Activated CD4-positive, alpha-beta T cell treated with anti-CD3 and anti-CD28 coated beads for 36 hours (primary cell): Measurements from ENCODE around the gene LRRC26. TPM values are rescaled to one million over a fixed set of nuclear protein-coding genes. Genes with fewer than 3 reads are reported as not detected.

ENCODE experiments used
- ATAC-seq: fragments of 200-7000 bp; cut with Tn5 transposase; one replicate; pipeline ENCODE4 v1.10.0; 2021; ENCODE audit warnings: mild to moderate bottlenecking, moderate library complexity
- CTCF ChIA-PET: fragments of 350-600 bp; sonication (Branson Sonifier 250); formaldehyde crosslinking; loops from one replicate; lab custom pipeline; 2021; ENCODE audit warnings: antibody characterized with exemption; lab: Charles Lee
- POLR2A ChIA-PET: fragments of 350-600 bp; sonication (Branson Sonifier 250); formaldehyde crosslinking; loops from one replicate; lab custom pipeline; 2021; ENCODE audit warnings: antibody characterized with exemption, inconsistent platforms; lab: Charles Lee
- DNase-seq: peaks from one replicate; pipeline ENCODE4 v3.0.0-alpha.2; 2020
- H3K27ac Mint-ChIP-seq: one replicate; pipeline ENCODE4 v1.8.0; 2021; ENCODE audit warnings: mixed read lengths
- H3K27me3 Mint-ChIP-seq: one replicate; pipeline ENCODE4 v1.8.0; 2021; ENCODE audit warnings: mixed read lengths
- H3K36me3 Mint-ChIP-seq: one replicate; pipeline ENCODE4 v1.8.0; 2021; ENCODE audit warnings: low read depth, mixed read lengths
- H3K4me1 Mint-ChIP-seq: one replicate; pipeline ENCODE4 v1.8.0; 2021; ENCODE audit warnings: mixed read lengths
- H3K4me3 Mint-ChIP-seq: one replicate; pipeline ENCODE4 v1.8.0; 2021; ENCODE audit warnings: mild to moderate bottlenecking, moderate library complexity, mixed read lengths
- H3K9me3 Mint-ChIP-seq: one replicate; pipeline ENCODE4 v1.8.0; 2021; ENCODE audit warnings: low read depth, mixed read lengths
- intact Hi-C, 2 experiments: fragments of 100-400 bp; cut with DNase I in 1 of 2; cut with micrococcal nuclease in 1 of 2; formaldehyde crosslinking; loops; one replicate each; pipeline versions ENCODE4 v1.14.2 to v1.15.1; 2022 to 2024; cut with DNase I, micrococcal nuclease
- total RNA-seq, 2 experiments: library from RNA; stranded (reverse); gene quantifications; one replicate each; pipeline ENCODE4 v1.2.3, GENCODE V29; 2021

The LRRC26 gene
- total RNA-seq, 2 experiments from 2014 or later = not detected

DNA sequence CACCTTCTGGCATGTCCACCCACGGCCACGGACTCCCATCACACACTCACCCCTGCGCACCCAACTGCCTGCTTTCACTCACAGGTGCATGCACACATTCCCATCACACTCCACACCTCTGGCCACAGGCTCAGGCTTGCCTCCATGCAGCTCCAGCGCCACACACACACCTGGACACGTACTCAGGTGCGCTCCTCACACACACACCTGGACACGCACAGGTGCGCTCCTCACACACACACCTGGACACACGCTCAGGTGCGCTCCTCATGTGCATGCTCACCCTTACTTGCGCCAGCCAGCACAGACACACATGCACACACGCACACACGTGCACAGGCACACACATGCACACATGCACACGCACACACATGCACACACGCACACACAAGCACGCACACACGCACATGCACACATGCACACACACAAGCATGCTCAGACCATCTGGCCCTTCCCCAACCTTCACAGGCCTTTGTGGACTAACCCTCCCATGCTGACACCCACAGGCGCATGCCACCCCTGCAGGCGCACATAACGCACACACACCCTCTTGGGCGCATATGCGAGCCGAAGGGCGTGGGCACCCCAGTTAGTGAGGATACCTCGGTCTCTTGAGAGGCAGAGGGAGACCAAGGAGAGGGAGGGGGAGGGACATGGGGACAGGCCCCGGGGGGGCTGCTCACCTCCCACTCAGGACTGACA is 22.6 kb downstream of the LRRC26 start:
- CTCF ChIA-PET = no interaction called here
- Mint-ChIP-seq H3K27me3 (peaks cover 11% of the 10 kb centered on the region), H3K9me3 (no peaks in the 10 kb centered on the region), H3K4me3 (no peak overlapping the region), H3K27ac (no peak overlapping the region), H3K36me3 (no peaks in the 10 kb centered on the region), H3K4me1 (peaks cover 8% of the 10 kb centered on the region)
- POLR2A ChIA-PET = no interaction called here
- intact Hi-C loops = no loop called here
- DNase-seq (no peak), ATAC-seq (no peak)

DNA sequence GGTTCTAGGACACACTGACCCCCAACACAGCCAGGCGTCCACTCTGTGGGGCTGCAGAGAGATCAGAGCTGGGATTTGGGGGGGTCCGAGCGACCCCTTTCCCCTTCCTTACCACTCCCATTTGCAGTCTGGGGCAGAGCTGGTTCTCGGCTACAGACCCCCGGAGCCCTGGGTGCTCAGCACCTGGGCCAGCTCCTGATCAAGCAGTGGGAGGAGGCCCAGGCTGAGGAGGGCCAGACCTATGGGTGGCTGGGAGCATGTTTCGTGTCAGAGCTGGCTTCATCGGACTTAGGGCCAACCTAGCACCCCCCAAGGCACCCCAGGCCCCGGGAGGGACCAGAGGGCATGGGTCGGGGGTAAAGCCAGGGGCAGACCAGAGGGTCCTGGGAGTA is 23.3 kb downstream of the LRRC26 start:
- Mint-ChIP-seq H3K27me3 (peaks cover 16% of the 10 kb centered on the region), H3K4me1 (peaks cover 7% of the 10 kb centered on the region), H3K36me3 (no peaks in the 10 kb centered on the region), H3K27ac (no peak overlapping the region), H3K4me3 (no peak overlapping the region), H3K9me3 (no peaks in the 10 kb centered on the region)
- CTCF ChIA-PET = no interaction called here
- DNase-seq (no peak), ATAC-seq (no peak)
- intact Hi-C loops = no loop called here
- POLR2A ChIA-PET = no interaction called here

GRCh38 chr9:137145731-137146526 is 23.9 kb downstream of the LRRC26 start:
- no peak for DNase-seq
- peaks cover 2% of the 10 kb centered on the region for H3K4me1 Mint-ChIP-seq
- H3K27ac Mint-ChIP-seq = no peak overlapping the region
- H3K36me3 Mint-ChIP-seq = no peaks in the 10 kb centered on the region
- CTCF ChIA-PET = no interaction called here
- peaks cover 18% of the 10 kb centered on the region for H3K27me3 Mint-ChIP-seq
- intact Hi-C loops = no loop called here
- H3K9me3 Mint-ChIP-seq = no peaks in the 10 kb centered on the region
- ATAC-seq = no peak
- H3K4me3 Mint-ChIP-seq = no peak overlapping the region
- POLR2A ChIA-PET = no interaction called here

GRCh38 chr9:137143459-137143858 is 26.4 kb downstream of the LRRC26 start:
- ATAC-seq (no peak), DNase-seq (no peak)
- Mint-ChIP-seq H3K4me3 (no peak overlapping the region), H3K27me3 (peaks cover 34% of the 10 kb centered on the region), H3K27ac (no peak overlapping the region), H3K4me1 (no peaks in the 10 kb centered on the region), H3K9me3 (no peaks in the 10 kb centered on the region), H3K36me3 (no peaks in the 10 kb centered on the region)
- intact Hi-C loops = no loop called here
- ChIA-PET CTCF (no interaction called here), POLR2A (no interaction called here)

DNA sequence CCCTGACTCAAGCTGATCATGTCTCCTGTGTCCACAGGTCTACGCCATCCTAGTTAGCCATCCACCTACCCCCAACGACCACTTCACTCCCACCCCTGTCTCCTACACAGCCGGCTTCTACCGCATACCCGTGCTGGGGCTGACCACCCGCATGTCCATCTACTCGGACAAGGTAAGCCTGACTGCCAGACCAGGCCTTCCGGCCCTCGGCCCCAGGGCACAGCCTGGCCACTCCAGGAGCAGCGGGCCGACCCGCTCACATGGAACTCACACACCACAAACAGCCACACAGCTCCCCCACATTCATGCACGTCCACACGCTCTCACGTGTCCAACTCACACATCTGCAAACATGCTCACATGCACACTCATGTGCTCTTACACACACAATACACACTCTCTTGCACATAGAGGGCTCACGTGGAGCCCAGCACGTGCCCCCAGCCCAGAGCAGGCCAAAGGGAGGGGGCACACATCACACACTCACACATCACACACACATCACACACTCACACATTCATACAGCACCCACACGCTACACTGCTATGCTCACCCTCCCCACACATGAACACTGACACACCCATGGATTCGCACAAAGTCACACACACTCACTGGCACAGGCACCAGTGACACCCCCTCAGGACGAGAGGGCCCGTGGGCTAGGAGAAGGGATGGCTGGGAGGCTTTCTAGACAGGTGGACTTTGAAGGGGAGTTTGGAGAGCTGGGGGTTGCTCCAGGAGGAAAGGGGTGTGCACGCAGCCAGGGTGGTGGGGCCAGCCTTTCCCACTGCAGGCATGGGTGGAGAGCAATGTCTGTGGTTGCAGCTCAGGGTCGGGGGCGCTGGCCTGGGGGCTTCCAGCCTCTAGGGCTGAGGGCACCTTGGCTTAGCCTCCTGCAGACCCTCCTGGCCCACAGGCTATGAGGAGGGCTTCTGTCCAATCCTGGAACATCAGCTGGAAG is 27.6 kb downstream of the LRRC26 start:
- ATAC-seq (no peak), DNase-seq (no peak)
- no peaks in the 10 kb centered on the region for H3K36me3 Mint-ChIP-seq
- no peaks in the 10 kb centered on the region for H3K4me1 Mint-ChIP-seq
- no peak overlapping the region for H3K4me3 Mint-ChIP-seq
- no peaks in the 10 kb centered on the region for H3K9me3 Mint-ChIP-seq
- no peak overlapping the region for H3K27ac Mint-ChIP-seq
- intact Hi-C loops = no loop called here
- CTCF ChIA-PET = interaction anchor here (1.3 kb wide), 1 partner anchor 12 kb away, joined by 3 read pairs; no protein-coding TSS in a partner anchor
- POLR2A ChIA-PET = interaction anchor here (0.6 kb wide), 1 partner anchor 9 kb away, joined by 5 read pairs; no protein-coding TSS in a partner anchor
- H3K27me3 Mint-ChIP-seq = peaks cover 37% of the 10 kb centered on the region

DNA sequence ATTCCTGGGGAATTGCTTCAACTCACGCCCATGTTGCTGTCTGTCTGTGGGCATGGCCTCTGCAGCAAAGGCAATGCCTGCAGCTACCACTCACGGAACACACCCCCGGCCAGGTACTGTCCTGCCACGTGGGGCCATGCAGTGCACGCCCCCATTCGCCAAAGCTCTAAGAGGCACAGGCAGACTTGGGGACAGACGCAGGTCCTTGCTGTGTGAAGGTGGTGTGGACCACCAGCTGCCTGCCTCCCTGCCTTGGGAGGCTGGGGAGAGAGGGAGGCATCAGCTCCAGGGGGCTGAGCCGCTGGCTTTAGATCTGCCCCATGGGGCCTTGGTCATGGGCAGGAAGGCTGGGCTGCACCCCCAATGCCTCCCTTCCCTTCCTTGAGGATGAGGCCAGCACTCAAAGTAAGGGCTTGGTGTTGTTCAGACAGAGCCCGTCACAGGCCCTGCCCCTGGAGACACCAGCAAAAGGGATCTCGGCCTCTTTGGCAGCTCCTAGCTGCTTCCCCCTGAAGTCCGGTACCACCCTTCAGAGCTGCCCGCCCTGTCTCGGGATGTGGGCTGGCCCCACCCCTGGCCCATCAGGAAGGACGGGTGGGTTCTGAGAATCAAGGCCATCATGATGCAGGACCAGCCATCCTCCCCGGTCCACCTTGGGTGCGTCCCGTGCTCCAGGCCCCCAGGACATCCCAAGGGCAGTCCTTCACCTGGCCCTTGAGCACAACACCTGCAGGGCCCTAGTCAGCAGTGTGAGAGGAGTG is 28.6 kb downstream of the LRRC26 start:
- no peak overlapping the region for H3K4me3 Mint-ChIP-seq
- ATAC-seq (no peak), DNase-seq (no peak)
- no peak overlapping the region for H3K27ac Mint-ChIP-seq
- ChIA-PET POLR2A (no interaction called here), CTCF (interaction anchor here (1.3 kb wide), 1 partner anchor 11 kb away, joined by 3 read pairs; no protein-coding TSS in a partner anchor)
- H3K4me1 Mint-ChIP-seq = no peaks in the 10 kb centered on the region
- H3K9me3 Mint-ChIP-seq = no peaks in the 10 kb centered on the region
- no peaks in the 10 kb centered on the region for H3K36me3 Mint-ChIP-seq
- intact Hi-C loops = no loop called here
- peaks cover 37% of the 10 kb centered on the region for H3K27me3 Mint-ChIP-seq

- CTCF ChIA-PET = interaction anchor here (1.3 kb wide), 1 partner anchor 11 kb away, joined by 3 read pairs; no protein-coding TSS in a partner anchor
Measured at GRCh38 chr9:137140151-137141012, 29.5 kb downstream of the LRRC26 start.

DNA sequence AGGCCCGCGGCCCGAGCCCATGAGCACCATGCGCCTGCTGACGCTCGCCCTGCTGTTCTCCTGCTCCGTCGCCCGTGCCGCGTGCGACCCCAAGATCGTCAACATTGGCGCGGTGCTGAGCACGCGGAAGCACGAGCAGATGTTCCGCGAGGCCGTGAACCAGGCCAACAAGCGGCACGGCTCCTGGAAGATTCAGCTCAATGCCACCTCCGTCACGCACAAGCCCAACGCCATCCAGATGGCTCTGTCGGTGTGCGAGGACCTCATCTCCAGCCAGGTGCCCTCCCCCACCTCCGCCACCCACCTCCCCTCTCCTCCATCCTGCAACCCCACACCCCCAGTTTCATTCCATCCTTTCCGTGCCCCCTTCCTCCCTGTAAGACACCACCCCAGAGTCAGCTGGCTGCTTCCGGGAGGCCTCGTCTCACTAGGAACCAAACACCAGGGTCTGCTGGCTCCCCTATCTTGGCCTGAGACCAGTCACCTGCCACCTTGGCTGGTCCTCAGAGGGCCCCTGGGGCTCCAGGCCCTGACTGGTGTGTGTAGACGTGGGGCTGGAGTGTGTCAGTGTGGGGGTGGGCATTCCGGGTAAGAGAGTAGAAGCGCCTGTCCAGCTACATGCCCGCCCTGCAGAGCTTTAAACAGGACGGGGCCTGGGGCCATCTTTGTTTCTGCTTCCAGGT is 30.2 kb downstream of the LRRC26 start:
- no peak overlapping the region for H3K4me3 Mint-ChIP-seq
- ChIA-PET POLR2A (no interaction called here), CTCF (interaction anchor here (1.8 kb wide), 1 partner anchor 10 kb away, joined by 4 read pairs; no protein-coding TSS in a partner anchor)
- H3K9me3 Mint-ChIP-seq = no peaks in the 10 kb centered on the region
- ATAC-seq (no peak), DNase-seq (no peak)
- no peak overlapping the region for H3K27ac Mint-ChIP-seq
- H3K4me1 Mint-ChIP-seq = no peaks in the 10 kb centered on the region
- intact Hi-C loops = no loop called here
- H3K36me3 Mint-ChIP-seq = no peaks in the 10 kb centered on the region
- peaks cover 43% of the 10 kb centered on the region for H3K27me3 Mint-ChIP-seq

More at GRCh38 chr9:137140151-137141012, 29.5 kb downstream of the LRRC26 start:
- DNase-seq = no peak
- intact Hi-C loops = no loop called here
- Mint-ChIP-seq H3K27me3 (peaks cover 41% of the 10 kb centered on the region), H3K4me1 (no peaks in the 10 kb centered on the region), H3K9me3 (no peaks in the 10 kb centered on the region), H3K4me3 (no peak overlapping the region), H3K36me3 (no peaks in the 10 kb centered on the region), H3K27ac (no peak overlapping the region)
- no peak for ATAC-seq
- POLR2A ChIA-PET = no interaction called here

DNA sequence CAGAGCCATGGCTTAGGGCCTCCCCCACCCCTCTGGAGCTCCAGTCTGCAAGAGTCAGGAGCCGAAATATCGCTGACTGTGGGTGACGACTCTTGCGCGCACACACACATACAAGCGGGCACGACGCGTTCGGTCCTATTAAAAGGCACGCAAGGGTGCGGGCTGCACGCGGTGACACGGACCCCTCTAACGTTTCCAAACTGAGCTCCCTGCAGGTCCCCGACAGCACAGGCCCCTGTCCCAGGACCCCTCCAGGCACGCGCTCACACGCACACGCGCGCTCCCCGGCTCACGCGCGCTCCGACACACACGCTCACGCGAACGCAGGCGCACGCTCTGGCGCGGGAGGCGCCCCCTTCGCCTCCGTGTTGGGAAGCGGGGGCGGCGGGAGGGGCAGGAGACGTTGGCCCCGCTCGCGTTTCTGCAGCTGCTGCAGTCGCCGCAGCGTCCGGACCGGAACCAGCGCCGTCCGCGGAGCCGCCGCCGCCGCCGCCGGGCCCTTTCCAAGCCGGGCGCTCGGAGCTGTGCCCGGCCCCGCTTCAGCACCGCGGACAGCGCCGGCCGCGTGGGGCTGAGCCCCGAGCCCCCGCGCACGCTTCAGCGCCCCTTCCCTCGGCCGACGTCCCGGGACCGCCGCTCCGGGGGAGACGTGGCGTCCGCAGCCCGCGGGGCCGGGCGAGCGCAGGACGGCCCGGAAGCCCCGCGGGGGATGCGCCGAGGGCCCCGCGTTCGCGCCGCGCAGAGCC is 31.0 kb downstream of the LRRC26 start, which contains the start of gene GRIN1:
Gene GRIN1, plus strand, starts transcription at position 433 of the 746 bp plus-strand sequence. CDS start 333 bp downstream, outside the sequence.
- H3K27me3 Mint-ChIP-seq = peaks cover 45% of the 10 kb centered on the region
- H3K36me3 Mint-ChIP-seq = no peaks in the 10 kb centered on the region
- H3K27ac Mint-ChIP-seq = no peak within 1 kb of the TSS
- peak; percentile 56 for ATAC-seq
- no peaks in the 10 kb centered on the region for H3K9me3 Mint-ChIP-seq
- ChIA-PET POLR2A (interaction anchor here (0.6 kb wide), 1 partner anchor 188 kb away, joined by 4 read pairs; no protein-coding TSS in a partner anchor), CTCF (interaction anchor here (1.8 kb wide), 1 partner anchor 11 kb away, joined by 4 read pairs; no protein-coding TSS in a partner anchor)
- no peak within 1 kb of the TSS for H3K4me3 Mint-ChIP-seq
- H3K4me1 Mint-ChIP-seq = no peaks in the 10 kb centered on the region
- DNase-seq = peak; percentile 54
- intact Hi-C loops = no loop called here
